Peyer's patch (tissue), 4 donors: ENCODE data around the gene PGBD1.

Source experiments
- POLR2A ChIP-seq, 2 donors: fragments of 450-650 bp; IDR thresholded peaks; one replicate each; pipeline ENCODE4 v1.5.1; 2017; ENCODE audit warnings: antibody characterized with exemption in 2 of 2, mild to moderate bottlenecking in 2 of 2, moderate library complexity in 2 of 2
- TF ChIP-seq, protein P1 (sequence below), 6 experiments: fragments of 450-650 bp in 4 of 6; fragments of 200-600 bp in 2 of 6; sonication (generic) in 1 of 6; IDR thresholded peaks; one replicate each; pipeline ENCODE4 v1.5.1; 2017 to 2019; ENCODE audit warnings: antibody characterized with exemption in 6 of 6, mild to moderate bottlenecking in 3 of 6, moderate library complexity in 1 of 6

- TF ChIP-seq, protein P1, sequence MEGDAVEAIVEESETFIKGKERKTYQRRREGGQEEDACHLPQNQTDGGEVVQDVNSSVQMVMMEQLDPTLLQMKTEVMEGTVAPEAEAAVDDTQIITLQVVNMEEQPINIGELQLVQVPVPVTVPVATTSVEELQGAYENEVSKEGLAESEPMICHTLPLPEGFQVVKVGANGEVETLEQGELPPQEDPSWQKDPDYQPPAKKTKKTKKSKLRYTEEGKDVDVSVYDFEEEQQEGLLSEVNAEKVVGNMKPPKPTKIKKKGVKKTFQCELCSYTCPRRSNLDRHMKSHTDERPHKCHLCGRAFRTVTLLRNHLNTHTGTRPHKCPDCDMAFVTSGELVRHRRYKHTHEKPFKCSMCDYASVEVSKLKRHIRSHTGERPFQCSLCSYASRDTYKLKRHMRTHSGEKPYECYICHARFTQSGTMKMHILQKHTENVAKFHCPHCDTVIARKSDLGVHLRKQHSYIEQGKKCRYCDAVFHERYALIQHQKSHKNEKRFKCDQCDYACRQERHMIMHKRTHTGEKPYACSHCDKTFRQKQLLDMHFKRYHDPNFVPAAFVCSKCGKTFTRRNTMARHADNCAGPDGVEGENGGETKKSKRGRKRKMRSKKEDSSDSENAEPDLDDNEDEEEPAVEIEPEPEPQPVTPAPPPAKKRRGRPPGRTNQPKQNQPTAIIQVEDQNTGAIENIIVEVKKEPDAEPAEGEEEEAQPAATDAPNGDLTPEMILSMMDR (IDR thresholded peaks at IDR 0.05) = no peak
- no peak for TF ChIP-seq POLR2A (IDR thresholded peaks at IDR 0.05)
Observed at GRCh38 chr6:28258877-28259777, 22.2 kb upstream of the PGBD1 start, which contains the start of gene NKAPL.
